ENCODE results near the gene SLC6A17.

DNA sequence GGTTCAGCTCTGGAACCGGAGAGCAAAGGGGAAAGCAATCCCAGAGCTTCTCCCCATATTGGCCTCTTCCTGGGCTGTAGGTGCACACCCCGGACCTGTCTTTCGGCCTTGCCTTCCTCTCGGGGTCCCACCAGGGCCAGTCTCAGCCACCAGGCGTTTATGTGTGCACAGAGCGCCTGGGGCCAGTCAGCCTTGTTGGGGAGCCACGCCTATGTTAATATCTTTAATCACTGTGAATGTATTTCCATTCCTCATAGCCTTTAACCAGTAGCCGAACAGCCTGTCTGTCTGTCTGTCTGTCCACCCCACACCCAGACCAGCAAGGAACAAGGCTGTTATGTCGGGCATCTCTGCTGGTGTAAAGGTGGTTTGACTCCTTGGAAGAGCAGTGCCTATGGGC lies 78.6 kb downstream of the SLC6A17 start:
- TF ChIP-seq, protein P1, sequence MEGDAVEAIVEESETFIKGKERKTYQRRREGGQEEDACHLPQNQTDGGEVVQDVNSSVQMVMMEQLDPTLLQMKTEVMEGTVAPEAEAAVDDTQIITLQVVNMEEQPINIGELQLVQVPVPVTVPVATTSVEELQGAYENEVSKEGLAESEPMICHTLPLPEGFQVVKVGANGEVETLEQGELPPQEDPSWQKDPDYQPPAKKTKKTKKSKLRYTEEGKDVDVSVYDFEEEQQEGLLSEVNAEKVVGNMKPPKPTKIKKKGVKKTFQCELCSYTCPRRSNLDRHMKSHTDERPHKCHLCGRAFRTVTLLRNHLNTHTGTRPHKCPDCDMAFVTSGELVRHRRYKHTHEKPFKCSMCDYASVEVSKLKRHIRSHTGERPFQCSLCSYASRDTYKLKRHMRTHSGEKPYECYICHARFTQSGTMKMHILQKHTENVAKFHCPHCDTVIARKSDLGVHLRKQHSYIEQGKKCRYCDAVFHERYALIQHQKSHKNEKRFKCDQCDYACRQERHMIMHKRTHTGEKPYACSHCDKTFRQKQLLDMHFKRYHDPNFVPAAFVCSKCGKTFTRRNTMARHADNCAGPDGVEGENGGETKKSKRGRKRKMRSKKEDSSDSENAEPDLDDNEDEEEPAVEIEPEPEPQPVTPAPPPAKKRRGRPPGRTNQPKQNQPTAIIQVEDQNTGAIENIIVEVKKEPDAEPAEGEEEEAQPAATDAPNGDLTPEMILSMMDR (IDR thresholded peaks at IDR 0.05): no peak
- TF ChIP-seq POLR2A (IDR thresholded peaks at IDR 0.05) (no peak), EP300 (IDR thresholded peaks at IDR 0.05) (no peak)
